NCI-H774 (cell line): ENCODE measurements around the gene NHERF1.

Experiments used
- DNase-seq: peaks from one replicate; lab custom pipeline; 2025; lab: John Stamatoyannopoulos, UW

The NHERF1 gene

GRCh38 chr17:74749279-74750038, 1.0 kb downstream of the NHERF1 start:
- DNase-seq = no peak

- DNase-seq = no peak
Measured at GRCh38 chr17:74750039-74750326, 1.6 kb downstream of the NHERF1 start.

GRCh38 chr17:74750327-74751069, 2.1 kb downstream of the NHERF1 start:
- DNase-seq = no peak

DNA sequence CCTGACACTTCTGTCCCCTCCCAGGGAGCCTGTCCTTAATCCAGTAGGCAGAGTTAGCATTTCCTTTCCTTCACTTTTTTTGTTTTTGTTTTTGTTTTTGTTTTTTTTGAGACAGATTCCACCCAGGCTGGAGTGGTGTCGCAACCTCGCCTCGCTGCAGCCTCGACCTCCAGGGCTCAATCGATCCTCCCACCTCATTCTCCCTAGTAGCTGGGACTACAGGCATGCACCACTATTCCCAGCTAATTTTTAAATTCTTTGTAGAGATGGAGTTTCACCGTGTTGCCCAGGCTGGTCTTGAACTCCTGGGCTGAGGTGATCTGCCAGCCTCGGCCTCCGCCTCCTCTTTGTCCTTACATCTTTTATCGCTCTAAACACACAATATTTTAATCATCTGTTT, 4.0 kb downstream of the NHERF1 start:
- DNase-seq = no peak

GRCh38 chr17:74752822-74753401, 4.5 kb downstream of the NHERF1 start:
- no peak for DNase-seq

GRCh38 chr17:74754832-74755231, 6.4 kb downstream of the NHERF1 start:
- DNase-seq = no peak

DNA sequence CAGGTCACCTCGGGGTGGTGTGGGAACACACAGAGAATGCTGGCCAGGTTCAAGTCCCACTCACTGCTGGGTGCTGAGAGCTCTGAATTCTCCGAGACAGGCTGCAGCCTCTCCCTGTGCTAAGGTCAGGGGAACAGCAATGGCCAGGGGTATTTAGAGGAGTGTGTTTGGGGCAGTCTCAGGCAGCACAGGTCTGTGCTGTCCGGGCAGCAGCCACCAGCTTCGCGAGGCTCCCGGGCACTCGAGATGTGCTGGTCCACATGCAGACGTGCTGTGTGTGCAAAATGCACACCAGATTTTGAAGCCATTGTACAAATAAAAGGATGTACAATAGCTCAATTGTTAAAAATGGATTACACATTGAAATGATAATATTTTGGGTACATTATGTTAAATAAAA, 7.1 kb downstream of the NHERF1 start:
- DNase-seq = no peak

DNA sequence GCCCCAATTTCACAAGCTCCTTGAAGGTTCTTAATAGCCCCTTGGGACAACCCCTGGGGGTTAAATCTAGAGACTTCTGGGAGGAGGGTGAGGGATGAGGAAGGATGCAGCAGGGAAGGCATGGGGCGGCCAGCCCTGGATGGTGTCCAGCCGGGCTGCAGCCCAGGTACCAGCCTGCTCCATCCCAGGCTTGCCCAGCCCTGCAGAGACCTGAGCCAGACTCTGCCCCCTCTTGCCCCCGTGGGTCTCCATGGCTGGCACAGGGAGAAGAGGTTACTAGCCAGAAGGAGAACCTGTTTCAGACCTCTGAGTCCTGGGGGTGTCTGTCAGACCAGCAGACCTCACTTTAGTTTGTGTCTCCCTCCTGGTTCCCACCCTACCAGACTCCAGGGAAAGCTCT, 8.5 kb downstream of the NHERF1 start:
- no peak for DNase-seq

- no peak for DNase-seq
Measured at GRCh38 chr17:74757502-74757901, 9.1 kb downstream of the NHERF1 start.

DNA sequence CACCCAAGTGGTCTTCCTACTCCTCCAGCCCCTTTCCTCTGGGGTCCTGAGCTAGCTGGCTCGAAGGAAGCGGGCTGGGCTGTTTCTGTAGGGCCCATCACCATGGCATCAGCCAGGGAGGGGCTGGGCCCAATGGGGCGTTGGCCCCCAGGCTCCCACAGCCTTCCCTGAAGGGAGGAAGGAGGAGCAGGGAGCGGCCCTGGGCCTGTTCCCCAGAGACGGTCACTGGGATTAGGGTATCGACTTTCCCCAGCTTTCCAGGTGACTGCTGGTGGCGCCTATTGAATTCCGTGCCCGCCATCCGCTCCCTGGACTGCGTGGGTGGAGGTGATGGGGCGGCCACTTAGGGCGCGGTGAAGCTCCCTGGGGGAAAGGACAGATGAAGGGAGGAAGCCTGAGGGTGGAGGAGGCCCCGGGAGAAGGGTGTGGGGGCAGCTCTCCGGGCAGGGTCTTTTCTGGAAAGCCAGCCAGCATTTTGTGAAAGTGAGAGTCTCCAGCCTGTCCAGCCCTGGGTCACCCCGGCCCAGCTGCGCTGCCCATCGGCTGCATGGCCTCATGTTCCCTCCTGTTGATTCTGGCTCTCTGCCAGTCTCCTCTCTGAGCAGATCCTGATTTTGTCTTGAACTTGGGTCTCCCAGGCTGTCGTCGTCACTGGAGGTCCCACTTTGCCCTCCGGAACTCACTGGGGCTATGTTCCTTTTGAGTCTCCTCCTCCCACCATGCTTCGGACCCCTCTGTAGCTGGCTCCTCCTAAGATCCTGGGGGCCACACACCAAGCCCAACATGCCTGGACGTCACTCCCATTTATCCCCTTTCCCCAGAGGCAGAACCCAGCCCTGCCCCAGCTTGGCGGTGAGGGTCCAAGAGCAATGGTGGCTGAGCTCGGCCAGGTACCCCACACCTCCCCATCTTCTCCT, 9.8 kb downstream of the NHERF1 start:
- no peak for DNase-seq

- DNase-seq = no peak
Measured at GRCh38 chr17:74758848-74759168, 10.4 kb downstream of the NHERF1 start.

DNA sequence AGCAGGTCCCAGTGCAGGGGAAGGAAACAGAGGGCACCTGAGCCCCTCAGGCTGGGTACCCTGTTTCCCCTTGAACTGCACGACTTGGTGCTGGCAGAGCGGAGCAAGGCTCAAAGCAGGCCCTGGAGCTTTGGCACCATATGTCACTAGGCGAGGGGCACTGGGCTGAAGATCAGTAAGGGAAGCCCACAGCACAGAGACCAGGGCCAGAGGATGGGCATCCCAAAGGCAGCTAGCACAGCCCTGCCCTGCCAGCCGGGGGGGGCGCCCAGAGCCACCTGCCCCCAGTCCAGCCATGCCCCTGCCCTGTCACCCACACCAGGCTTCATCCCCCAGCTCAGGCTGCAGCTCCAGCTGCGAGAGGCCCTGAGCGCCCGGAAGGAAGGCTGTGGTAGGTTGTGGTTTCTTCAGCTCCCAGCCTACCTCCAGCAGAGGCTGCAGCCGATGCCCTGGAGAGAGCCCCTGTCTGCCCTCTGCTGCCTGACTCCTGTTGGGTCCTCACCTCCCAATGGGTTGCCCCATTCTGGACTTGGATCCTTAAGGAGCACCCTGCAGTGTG, 10.9 kb downstream of the NHERF1 start:
- no peak for DNase-seq

GRCh38 chr17:74759941-74760340, 11.5 kb downstream of the NHERF1 start:
- no peak for DNase-seq

- no peak for DNase-seq
Measured at GRCh38 chr17:74760404-74761105, 12.1 kb downstream of the NHERF1 start.

DNA sequence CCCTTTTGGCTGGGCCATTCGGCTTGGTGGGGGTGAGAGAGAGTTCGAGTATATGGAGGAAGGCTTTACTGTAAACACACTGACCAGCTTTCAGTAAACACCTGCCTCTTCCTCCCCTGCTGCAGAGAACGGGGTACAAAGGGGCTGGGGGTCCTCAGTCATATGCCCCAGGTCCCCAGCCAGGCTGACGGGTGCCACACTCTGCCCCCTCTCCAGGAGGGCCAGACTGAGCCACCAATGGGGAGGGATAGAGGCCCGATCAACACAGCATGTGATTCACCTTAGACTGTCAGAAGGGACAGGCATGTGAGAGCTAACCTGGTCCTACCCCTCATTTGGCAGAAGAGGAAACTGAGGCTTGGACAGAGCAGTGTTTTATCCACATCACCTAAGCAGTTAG, 13.0 kb downstream of the NHERF1 start:
- no peak for DNase-seq

- no peak for DNase-seq
Measured at GRCh38 chr17:74761931-74762330, 13.5 kb downstream of the NHERF1 start.

- no peak for DNase-seq
Measured at GRCh38 chr17:74763565-74764387, 15.3 kb downstream of the NHERF1 start.

DNA sequence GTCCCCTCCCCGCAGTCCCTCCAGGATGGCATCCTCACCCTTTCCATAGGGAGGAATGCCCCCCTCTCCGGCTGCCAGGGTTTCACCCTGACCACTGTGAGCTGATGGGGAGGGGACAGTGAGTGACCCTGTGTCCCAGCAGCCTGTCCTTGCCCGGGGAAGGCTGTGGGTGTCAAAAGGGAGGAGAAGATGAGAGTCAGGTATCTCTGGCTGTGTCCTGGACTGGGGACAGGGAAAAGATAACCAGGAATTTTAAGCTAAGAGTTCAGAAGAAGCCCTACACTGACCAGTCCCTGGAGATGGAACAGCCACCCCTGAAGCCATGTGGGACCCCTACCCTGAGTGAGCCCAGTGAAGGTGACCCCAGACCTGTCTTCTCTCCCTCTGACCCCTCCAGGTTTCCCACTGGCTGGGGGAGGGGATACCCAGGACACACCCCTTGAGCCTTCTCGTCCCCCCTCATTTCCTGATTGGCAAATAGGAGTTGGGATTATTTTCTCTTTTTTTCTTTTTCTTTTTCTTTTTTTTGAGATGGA, 16.4 kb downstream of the NHERF1 start:
- no peak for DNase-seq

GRCh38 chr17:74766413-74766812, 18.0 kb downstream of the NHERF1 start:
- no peak for DNase-seq

- DNase-seq = no peak
Measured at GRCh38 chr17:74767111-74767516, 18.7 kb downstream of the NHERF1 start.
